CD4-positive, alpha-beta T cell treated with Interleukin-15 for 4 hours (primary cell): ENCODE data around the gene MRPL2.
A peak's percentile ranks its signal among the peaks of the same experiment; 100 is the strongest.
"Not testable (repeated sequence)": the region's sequence is repeated elsewhere in the genome, so short reads cannot be mapped to it uniquely, and the experiment has no call there.

ENCODE experiments used
- DNase-seq: peaks from one replicate; pipeline ENCODE4 v3.0.0-alpha.2; 2020; ENCODE audit warnings: low spot score

Gene MRPL2

GRCh38 chr6:43082806-43083655 is 23.8 kb upstream of the MRPL2 start:
- DNase-seq = no peak

- not testable (repeated sequence) for DNase-seq
These were observed 22.7 kb upstream of the MRPL2 start for GRCh38 chr6:43081922-43082321.

GRCh38 chr6:43081043-43081442 is 21.8 kb upstream of the MRPL2 start:
- DNase-seq = no peak

GRCh38 chr6:43078691-43079090 is 19.5 kb upstream of the MRPL2 start:
- DNase-seq = no peak

- DNase-seq = no peak
These were observed 18.8 kb upstream of the MRPL2 start for GRCh38 chr6:43077981-43078511.

GRCh38 chr6:43077333-43077809 is 18.1 kb upstream of the MRPL2 start:
- DNase-seq = no peak

- no peak for DNase-seq
These were observed 17.5 kb upstream of the MRPL2 start for GRCh38 chr6:43076464-43077332.

- no peak for DNase-seq
These were observed 16.6 kb upstream of the MRPL2 start, which contains the start of gene PTK7 for GRCh38 chr6:43075670-43076463. Gene PTK7 (plus strand): TSS chr6:43076314. CDS start chr6:43076489, 175 bp downstream.

- DNase-seq = no peak
These were observed 15.8 kb upstream of the MRPL2 start for GRCh38 chr6:43074847-43075669.

- peak; percentile 25 for DNase-seq
These were observed 10.9 kb upstream of the MRPL2 start for GRCh38 chr6:43070028-43070632.

- no peak for DNase-seq
These were observed 3.6 kb upstream of the MRPL2 start for GRCh38 chr6:43062818-43063217.

- no peak for DNase-seq
These were observed 2.6 kb upstream of the MRPL2 start for GRCh38 chr6:43061861-43062260.

- no peak for DNase-seq
These were observed 1.8 kb upstream of the MRPL2 start for GRCh38 chr6:43060755-43061633.

GRCh38 chr6:43060034-43060754 is 960 bp upstream of the MRPL2 start:
- no peak for DNase-seq

GRCh38 chr6:43058531-43058930 is 703 bp downstream of the MRPL2 start:
- no peak for DNase-seq

GRCh38 chr6:43055966-43056365 is 3.3 kb downstream of the MRPL2 start:
- DNase-seq = no peak

- no peak for DNase-seq
These were observed 4.9 kb downstream of the MRPL2 start for GRCh38 chr6:43054206-43054943.
